ENCODE data around the gene NHS. TPM values are rescaled to one million over a fixed set of nuclear protein-coding genes. Genes with fewer than 3 reads are reported as not detected.

NHS gene
- total RNA-seq, 4 donors from 2014 or later: 0.20 to 0.39 (median 0.30) TPM

DNA sequence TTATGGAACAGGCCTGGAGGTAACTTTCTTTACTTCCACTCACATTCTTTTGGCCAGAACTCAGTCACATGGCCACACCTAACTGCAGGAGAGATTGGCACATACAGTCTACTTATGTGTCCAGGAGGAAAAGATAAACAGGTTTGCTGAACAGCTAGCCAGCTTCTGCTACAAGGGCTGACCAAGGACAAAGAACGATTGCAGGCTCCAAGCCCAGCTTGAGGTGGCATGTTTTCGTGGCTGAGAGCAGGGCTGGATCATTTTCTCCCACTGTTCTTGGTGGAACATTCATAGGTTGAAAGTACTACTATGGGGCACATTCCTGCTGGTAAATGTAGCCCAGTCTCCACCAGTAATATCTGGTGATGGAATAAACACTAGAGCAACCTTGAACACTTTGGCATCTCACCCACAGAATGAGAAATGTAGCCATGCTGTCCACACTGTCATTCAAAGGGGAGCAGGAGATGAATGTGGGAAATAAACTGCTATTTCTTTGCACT lies 28.2 kb downstream of the NHS start:
- intact Hi-C loops (cut with DNase I; ENCODE audit: low total_unique reads) (no loop called here), in situ Hi-C loops (cut with MboI; ENCODE audit: low sequenced_read_pairs in 4 of 4) (no loop called here)
- TF ChIP-seq, protein P1, sequence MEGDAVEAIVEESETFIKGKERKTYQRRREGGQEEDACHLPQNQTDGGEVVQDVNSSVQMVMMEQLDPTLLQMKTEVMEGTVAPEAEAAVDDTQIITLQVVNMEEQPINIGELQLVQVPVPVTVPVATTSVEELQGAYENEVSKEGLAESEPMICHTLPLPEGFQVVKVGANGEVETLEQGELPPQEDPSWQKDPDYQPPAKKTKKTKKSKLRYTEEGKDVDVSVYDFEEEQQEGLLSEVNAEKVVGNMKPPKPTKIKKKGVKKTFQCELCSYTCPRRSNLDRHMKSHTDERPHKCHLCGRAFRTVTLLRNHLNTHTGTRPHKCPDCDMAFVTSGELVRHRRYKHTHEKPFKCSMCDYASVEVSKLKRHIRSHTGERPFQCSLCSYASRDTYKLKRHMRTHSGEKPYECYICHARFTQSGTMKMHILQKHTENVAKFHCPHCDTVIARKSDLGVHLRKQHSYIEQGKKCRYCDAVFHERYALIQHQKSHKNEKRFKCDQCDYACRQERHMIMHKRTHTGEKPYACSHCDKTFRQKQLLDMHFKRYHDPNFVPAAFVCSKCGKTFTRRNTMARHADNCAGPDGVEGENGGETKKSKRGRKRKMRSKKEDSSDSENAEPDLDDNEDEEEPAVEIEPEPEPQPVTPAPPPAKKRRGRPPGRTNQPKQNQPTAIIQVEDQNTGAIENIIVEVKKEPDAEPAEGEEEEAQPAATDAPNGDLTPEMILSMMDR (IDR thresholded peaks at IDR 0.05 in 4 of 5, conservative IDR thresholded peaks at IDR 0.05 in 1 of 5): no peak
- TF ChIP-seq POLR2A (IDR thresholded peaks at IDR 0.05): no peak
- Histone ChIP-seq H3K36me3 (no peaks in the 10 kb centered on the region), H3K9me3 (no peaks in the 10 kb centered on the region), H3K27me3 (no peaks in the 10 kb centered on the region), H3K4me1 (no peaks in the 10 kb centered on the region), H3K4me3 (no peak overlapping the region), H3K27ac (no peak overlapping the region)
- no peak for DNase-seq
- ATAC-seq: no peak

DNA sequence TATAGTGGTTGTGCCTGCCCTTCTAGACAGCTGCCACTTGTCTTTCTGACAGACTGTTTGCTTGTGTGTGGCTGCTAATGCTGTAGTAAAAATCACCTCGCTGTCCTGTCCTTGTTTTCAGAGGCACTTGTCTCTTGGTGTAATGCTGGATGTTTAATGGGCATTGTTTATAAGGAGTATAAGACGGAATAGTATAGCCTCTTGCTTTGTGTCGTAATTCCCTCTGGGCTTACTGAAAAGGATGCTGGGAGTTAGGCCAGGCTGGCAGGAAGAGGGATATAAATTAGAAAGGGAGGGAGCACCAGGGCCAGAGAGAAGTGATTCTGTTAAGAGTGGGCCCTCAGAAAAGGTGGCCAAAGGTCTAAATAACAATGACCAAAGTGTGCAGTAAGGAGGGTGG lies 29.0 kb downstream of the NHS start:
- Histone ChIP-seq H3K4me3 (no peak overlapping the region), H3K36me3 (no peaks in the 10 kb centered on the region), H3K4me1 (no peaks in the 10 kb centered on the region), H3K27ac (no peak overlapping the region), H3K27me3 (no peaks in the 10 kb centered on the region), H3K9me3 (no peaks in the 10 kb centered on the region)
- in situ Hi-C loops (cut with MboI; ENCODE audit: low sequenced_read_pairs in 4 of 4) (no loop called here), intact Hi-C loops (cut with DNase I; ENCODE audit: low total_unique reads) (no loop called here)
- ATAC-seq (no peak), DNase-seq (no peak)
- TF ChIP-seq POLR2A (IDR thresholded peaks at IDR 0.05): no peak
- TF ChIP-seq, protein P1 (IDR thresholded peaks at IDR 0.05 in 4 of 5, conservative IDR thresholded peaks at IDR 0.05 in 1 of 5): no peak

- TF ChIP-seq, protein P1 (IDR thresholded peaks at IDR 0.05 in 4 of 5, conservative IDR thresholded peaks at IDR 0.05 in 1 of 5): no peak
- TF ChIP-seq POLR2A (IDR thresholded peaks at IDR 0.05): no peak
- in situ Hi-C loops (cut with MboI; ENCODE audit: low sequenced_read_pairs in 4 of 4): no loop called here
- Histone ChIP-seq H3K36me3 (no peaks in the 10 kb centered on the region), H3K4me1 (no peaks in the 10 kb centered on the region), H3K27me3 (no peaks in the 10 kb centered on the region), H3K27ac (no peak overlapping the region), H3K9me3 (no peaks in the 10 kb centered on the region), H3K4me3 (no peak overlapping the region)
- ATAC-seq: no peak
- intact Hi-C loops (cut with DNase I; ENCODE audit: low total_unique reads): no loop called here
- DNase-seq: no peak
These were observed 30.4 kb downstream of the NHS start for GRCh38 chrX:17405225-17405969.

GRCh38 chrX:17409566-17410290 lies 34.7 kb downstream of the NHS start:
- in situ Hi-C loops (cut with MboI; ENCODE audit: low sequenced_read_pairs in 4 of 4) (no loop called here), intact Hi-C loops (cut with DNase I; ENCODE audit: low total_unique reads) (no loop called here)
- Histone ChIP-seq H3K27ac (no peak overlapping the region), H3K9me3 (no peaks in the 10 kb centered on the region), H3K36me3 (no peaks in the 10 kb centered on the region), H3K27me3 (no peaks in the 10 kb centered on the region), H3K4me3 (no peak overlapping the region), H3K4me1 (no peaks in the 10 kb centered on the region)
- TF ChIP-seq, protein P1 (IDR thresholded peaks at IDR 0.05 in 4 of 5, conservative IDR thresholded peaks at IDR 0.05 in 1 of 5): no peak
- TF ChIP-seq POLR2A (IDR thresholded peaks at IDR 0.05): no peak
- ATAC-seq (no peak), DNase-seq (no peak)
